Measurements from ENCODE around the gene HSPA8.
A peak's percentile ranks its signal among the peaks of the same experiment; 100 is the strongest.
"Not testable (repeated sequence)": the region's sequence is repeated elsewhere in the genome, so short reads cannot be mapped to it uniquely, and the experiment has no call there.

The HSPA8 gene

DNA sequence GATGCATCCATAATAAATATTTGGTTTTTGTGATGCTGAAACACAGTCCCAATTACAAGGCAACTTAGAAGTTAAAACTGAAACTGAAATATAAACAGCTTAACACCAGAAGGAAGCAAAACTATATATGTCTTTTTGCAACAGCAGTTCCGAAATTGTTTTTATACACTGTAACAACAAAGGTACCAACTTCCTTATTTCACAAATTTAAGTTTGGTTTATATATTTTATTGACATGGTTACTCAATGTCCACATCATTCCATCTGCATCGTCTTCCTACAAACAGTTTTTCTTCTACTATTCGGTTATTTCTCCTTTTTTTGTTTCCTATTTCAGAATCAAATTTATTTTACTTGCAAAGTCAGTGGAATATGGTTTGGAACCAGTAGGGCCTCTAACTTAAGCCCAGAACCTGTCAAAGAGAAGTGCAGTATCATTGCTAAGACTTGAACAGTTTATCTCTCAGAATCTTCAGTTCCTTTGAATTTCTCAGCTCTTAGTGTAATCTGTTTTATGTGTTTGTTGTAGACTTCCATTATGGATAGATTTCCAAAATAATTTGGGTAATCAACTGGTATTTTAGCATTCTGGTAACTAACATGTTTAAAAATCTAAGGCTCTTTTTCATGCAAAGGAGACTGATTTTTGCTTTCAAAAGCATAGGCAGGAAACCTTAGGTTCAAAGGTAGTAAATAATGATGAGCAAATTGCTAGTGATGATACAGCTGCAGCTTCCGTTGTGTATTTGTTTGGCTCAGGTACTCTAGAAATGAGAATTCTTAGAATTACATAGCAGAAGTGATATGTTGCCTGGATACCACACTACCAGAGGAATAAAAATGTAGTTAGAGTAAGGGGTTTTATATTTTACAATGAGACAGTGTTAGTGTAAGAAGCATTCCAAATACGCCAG is 8.2 kb upstream of the HSPA8 start:
- no peak for DNase-seq

DNA sequence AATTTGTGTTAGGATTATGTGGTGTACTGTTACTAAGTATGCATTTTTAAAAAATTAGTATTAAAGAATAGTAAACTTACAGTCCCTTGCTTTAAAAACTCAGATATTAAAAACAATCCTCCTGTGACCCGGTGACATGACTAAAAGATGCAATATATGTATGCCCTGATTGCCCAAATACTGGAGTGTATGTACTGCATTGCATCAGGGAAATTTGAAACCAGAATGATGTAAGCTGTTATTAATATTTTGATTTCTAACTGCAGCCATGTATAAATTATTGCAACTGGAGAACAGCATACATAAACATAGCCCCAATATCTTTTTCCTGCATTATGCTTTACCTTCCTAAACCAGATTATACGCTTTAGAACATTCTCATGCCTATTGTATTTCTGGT is 3.7 kb upstream of the HSPA8 start:
- no peak for DNase-seq

DNA sequence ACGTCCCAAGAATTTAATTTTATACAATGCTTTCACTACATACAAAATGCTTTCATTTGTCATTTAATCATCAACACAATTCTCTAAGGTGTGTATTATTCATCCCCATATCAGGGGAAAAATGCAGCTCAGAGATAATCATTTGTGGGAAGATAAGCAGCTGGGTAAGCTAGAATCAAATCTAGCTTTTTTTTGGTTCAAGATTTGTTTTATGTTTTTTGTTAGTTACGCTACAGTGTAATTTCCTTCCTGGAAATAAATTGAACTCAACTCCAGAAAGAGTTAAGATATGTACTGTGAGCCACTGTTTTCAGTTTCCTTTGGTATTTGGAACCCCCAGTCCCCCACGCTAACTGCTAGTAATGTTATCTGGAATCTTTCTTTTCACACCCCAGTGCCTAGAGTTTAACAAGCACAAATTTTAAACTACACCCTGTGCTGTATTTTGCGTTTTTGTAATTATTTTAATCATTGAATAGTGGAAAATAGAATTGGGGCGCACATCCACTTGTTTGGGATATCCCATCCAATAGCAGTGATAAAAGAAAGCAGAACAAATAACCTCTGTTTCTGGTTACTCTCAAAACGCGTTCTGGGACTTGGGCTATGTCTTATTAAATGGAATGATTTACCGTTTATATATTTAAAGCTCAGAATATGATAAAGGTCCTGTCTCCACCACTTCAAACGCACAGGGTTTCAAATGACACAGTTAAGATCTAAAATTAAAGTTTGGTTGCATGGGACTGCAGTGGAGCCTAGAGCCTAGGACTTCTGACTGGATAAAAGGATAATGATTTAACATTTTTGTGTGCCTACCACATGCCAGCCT is 2.1 kb upstream of the HSPA8 start:
- no peak for DNase-seq

DNA sequence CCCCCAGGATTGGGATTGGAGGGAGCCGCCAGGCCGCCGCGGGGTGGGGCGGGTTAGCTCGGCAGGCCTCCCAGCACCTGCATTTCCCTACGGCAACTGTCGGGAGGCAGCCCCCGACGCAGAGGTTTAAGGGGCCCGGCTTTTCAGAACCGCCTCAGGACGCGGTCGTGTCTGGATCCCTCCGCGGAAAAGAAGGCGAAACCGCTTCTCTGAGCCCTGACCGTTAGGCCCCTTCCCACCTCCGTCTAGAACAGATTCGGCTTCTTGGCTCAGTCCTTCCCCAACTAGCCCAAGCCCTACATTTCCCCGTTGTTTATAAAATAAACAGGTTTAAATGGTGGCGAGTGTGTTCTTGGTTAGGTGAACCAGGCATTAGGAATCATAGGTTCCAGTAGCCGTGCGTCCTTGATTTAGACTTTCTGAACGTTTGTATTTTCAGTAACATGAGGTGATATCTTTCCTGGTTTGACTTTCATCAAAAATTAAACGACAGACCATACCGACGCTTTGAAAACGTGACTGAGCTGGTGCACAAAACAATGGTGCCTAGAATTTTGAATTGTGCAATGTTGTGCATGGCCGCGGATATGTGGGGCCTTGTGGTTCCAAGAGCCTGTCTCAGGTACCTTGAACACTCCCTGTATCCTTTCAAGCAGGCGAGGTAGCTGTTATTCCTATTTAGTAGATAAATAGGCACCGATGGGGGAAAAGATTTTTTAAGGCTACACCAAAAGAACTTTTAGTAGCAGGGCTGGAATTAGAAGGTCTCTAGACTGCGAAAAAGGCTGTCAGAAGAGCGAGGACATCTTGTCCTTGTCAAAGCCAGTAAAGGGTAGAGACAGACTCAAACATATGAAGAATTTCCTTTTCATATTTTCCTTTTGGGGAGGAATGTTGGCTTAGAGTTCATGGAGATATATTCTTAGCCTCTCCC is 1.2 kb upstream of the HSPA8 start:
- DNase-seq: no peak

DNA sequence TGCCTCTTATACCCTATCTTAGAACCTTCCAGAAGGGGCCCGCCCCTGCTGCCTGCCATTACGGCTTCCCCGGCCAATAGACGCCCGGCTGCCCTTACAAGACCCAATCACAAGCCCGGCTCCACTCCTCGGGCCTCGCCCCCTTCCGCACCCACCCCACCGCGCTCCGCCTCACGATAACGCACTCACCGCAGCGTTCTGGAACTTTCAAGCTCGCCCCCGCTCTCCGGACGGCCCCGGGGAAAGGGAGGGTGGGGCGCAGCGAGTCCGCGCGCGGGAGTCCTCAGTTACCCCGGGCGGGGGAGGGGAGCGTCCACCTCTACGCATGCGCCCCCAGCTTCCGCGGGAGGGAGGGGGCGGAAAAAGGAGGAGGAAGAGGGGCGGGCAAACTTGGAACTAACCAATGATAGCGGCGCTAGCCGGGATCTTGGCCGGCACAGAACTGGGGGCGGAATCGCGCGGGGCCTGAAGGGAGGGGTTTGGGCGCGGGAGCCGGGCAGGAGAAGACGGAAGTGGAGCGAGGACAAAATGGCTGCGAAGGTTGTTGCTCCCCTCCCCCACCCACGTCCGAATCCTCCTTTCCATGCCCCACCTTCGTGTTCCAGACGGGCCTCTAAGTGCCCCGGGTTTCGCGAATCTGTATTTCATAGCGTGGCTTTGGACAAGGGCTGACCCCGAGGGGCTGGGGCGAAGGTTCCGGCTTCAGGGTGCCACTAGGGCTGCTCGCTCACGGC is 389 bp upstream of the HSPA8 start:
- peak; percentile 97 for DNase-seq

DNA sequence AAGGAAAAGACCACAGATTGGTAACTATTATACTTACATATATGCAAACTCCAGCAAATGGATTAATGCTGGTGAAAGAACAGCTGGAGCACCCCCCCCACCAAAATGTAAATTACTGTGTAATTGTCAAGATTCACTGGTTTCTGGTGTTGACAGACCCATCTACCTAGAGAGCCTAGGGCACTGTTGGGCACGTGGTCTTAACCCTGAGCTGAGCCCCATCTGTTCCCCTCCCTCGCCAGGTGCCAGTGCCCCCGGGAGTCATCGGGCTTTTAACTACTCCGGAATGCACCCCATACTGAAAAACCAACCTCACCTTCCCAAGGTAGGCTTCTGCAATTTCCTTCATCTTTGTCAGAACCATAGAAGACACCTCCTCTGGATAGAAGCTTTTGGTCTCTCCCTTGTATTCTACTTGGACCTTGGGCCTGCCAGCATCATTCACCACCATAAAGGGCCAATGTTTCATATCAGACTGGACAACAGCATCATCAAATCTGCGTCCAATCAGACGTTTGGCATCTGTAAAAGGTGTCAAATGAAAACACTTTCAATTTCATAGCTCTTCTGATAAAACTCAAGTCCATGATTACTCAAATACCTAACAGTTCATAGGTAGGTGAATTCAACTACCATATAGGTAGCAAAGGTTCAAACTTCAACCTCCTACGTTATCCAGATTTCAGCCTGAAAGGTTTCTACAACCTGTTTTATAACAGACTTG is 1.5 kb downstream of the HSPA8 start:
- DNase-seq: no peak

DNA sequence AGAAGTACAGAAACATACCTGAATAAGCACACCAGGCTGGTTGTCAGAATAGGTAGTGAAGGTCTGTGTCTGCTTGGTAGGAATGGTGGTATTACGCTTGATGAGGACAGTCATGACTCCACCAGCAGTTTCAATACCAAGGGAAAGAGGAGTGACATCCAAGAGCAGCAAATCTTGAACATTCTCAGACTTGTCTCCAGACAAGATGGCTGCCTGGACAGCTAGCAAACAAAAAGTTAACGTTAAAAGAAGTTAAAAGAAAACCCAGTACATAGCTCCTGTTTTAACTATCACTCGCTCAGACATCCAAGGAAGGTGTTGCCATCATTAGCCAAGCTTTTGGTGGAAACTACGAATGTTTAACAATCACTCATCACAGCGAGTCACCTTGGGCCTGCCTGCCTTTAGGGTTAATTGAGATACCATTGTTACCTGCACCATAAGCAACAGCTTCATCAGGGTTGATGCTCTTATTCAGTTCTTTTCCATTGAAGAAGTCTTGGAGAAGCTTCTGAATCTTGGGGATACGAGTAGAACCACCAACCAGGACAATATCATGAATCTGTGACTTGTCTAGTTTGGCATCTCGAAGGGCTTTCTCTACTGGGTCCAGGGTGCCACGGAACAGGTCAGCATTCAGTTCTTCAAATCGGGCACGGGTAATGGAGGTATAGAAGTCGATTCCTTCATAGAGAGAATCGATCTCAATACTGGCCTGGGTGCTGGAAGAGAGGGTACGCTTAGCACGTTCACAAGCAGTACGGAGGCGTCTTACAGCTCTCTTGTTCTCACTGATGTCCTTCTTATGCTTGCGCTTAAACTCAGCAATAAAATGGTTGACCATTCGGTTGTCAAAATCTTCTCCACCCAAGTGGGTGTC is 2.7 kb downstream of the HSPA8 start:
- not testable (repeated sequence) for DNase-seq

DNA sequence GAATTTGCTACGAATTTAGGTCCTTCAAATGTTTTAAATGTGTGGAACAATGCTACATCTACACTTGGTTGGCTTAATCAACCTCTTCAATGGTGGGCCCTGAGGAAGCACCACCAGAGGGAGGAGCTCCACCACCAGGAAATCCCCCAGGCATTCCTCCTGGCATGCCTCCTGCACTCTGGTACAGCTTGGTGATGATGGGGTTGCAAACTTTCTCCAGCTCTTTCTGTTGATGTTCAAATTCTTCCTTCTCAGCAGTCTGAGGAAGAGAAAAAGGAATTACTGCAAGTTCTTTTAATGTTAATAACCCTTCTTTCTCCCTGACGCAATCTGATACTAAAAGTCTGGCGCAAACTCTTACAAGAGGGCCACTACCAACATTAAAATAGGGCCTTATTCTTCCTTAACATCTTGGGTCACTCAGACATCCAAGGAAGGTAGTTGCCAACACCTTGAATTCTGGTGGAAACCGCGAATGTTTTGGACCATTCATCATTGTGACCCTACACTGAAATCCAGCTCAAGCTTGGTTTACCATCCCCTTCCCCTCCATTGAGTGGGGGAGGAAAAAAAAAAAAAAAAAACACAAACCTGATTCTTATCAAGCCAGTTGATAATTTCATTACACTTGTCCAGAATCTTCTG is 4.2 kb downstream of the HSPA8 start:
- DNase-seq: no peak

DNA sequence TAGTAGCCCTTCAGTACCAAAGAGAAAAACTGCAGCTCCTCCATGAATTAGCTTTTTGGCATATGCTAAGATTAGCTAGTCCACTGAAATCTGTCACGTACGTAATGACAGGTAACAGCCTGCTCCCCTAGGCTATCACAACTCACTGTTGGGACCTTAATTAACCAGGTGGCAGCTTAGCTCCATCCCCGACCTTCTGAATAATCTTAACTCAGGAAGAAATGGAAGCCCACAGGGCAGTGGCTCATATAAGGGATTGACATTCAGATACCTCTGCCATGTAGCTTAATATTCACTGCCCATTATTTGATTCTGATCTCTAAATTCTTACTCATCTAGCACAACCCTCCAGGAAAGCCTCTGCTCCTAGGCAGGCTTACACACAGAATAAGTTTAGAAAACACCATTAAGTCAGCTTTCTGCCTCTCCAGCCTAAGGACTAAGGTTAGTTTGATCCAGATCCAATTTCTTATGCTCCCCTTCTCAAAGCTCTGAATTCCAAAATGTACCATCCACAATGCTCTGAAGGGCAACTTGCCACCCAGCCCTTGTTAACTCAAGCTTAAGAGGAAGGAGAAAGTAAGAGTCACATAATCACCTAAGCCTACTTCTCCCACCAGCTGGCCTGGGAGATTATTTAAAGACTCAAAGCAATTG is 5.0 kb downstream of the HSPA8 start:
- DNase-seq: no peak

DNA sequence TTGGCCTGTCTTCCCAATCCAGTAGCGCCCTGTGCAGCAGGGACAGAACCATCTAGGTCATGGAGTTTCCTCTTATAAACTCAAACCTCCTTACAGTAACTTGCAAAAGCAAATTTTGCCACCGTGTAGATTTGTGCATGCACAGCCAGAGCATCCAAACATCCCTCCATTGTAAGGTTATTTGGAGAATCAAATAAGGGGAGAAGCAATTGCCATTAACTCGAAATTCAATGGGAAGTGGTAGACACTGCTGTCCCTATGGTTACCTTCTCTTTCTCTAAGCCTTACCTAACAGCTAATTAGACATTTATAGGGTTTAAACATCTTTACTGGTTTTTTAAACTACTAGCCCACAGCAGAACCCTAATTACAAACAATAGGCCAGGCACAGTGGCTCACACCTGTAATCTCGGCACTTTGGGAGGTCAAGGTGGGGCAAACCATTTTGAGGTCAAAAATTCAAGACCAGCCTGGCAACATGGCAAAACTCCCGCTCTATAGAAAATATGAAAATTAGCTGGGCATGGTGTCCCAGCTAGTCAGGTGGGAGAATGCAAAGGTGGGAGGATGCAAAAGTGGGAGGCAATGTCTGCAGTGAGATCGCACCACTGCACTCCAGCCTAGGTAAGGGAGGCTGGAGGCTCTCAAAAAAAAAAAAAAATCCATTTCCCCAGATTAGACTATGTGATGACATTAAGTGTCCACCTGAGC is 6.6 kb downstream of the HSPA8 start:
- DNase-seq: no peak

DNA sequence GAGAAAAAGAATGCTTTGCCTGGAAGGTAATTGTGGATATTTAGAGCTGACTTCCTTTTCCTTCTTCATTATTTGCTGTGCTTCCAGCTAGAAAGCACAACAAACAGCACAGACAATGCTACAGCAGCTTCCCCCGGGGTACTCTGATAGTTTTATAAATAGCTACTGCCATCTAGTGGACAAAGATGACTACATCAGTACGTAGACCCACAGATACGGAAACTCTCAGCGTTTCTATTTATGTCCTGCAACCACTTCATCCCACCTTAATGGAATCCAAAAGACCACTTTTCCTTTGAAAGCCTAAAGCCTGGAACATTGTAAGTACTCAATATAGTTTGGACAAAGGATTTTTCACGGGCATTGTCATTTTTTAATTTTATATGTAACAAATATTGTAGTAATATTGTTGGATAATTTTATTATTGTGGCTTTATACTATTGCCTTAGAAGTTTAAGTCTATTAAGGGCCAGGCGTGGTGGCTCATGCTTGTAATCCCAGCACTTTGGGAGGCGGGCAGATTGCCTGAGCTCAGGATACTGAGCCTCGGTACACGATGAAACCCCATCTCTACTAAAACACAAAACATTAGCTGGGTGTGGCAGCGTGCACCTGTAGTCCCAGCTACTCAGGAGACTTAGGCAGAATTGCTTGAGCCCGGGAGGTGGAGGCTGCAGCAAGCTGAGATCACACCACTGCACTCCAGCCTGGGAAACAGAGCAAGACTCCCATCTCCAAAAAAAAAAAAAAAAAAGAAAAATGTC is 7.5 kb downstream of the HSPA8 start:
- peak; percentile 26 for DNase-seq

DNA sequence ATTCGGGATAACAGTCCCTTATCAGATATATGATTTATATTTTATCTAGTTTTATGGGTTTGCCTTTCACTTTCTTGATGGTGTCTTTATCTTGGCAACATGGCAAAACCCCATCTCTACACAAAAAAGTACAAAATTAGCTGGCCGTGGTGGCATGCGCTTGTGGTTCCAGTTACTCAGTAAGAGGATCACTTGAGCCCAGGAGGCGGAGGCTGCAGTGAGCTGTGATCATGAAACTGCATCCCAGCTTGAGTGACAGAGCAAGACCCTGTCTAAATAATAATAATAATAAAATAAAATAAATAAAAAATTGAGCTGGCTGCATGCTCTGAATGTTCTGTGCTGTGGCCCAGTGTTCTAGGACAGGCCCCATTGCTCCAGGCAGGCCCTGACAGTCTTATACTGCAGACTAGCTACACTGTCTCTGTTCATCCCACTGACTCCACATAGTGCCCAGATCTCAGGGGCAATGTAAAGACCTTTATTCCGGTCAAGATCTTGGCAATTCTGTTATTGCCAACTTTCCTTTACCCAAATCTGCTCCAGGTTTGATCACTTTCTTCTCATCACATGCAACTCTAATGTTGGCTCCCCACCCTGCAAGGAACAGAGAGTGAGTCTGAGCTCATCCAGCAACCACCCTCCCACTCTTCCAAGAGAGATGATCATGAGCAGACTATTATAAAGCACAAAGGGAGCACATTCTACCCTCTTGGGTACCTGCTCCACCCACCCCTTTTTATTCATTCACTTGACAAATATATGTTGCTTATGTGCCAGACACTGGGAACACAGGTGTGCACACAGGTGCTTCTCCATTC is 8.8 kb downstream of the HSPA8 start:
- no peak for DNase-seq

DNA sequence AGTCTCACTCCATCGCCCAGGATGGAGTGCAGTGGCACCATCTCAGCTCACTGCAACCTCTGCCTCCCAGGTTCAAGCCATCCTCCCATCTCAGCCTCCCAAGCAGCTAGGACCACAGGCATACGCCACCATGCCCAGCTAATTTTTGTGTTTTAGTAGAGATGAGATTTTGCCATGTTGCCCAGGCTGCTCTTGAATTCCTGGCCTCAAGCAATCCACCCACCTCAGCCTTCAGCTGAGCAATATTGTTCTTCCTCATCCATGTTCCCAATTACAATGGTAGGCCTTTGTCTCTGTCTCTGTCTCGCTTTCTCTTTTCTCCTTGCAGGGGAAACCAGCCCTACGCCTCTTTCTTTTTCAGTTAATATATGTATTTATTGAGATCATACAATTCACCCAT is 10.3 kb downstream of the HSPA8 start:
- DNase-seq: no peak

DNA sequence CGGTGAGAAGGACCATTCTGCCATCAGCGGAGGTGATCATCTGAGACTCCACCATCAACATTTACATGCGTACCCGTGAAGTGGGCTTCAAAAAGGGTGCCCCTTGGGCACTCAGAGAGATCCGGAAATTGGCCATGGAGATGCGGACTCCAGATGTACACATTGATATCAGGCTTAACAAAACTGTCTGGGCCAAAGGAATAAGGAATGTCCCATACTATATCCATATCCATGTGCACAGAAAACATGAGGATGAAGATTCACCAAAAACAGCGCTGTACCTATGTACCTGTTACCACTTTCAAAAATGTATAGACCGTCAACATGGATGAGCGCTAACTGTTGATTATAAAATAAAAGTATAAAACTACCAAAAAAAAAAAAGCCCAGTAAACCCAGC is 10.8 kb downstream of the HSPA8 start:
- DNase-seq: no peak

DNA sequence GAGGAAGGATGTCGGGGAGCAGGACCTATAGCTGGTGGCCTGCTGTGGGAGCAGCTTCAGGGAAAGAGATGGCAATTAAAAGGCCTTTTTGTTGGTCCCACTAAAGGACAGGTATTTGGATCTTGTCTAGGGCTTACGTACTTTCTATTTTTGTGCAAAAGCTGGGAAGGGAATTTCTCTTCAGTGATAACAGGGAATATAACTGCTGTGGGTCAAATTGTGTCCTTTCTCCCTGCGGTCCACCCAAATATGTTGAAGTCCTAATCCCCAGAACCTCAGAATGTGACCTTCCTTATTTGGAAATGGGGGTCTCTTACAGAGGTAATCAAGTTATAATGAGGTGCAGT is 14.0 kb downstream of the HSPA8 start:
- no peak for DNase-seq

DNA sequence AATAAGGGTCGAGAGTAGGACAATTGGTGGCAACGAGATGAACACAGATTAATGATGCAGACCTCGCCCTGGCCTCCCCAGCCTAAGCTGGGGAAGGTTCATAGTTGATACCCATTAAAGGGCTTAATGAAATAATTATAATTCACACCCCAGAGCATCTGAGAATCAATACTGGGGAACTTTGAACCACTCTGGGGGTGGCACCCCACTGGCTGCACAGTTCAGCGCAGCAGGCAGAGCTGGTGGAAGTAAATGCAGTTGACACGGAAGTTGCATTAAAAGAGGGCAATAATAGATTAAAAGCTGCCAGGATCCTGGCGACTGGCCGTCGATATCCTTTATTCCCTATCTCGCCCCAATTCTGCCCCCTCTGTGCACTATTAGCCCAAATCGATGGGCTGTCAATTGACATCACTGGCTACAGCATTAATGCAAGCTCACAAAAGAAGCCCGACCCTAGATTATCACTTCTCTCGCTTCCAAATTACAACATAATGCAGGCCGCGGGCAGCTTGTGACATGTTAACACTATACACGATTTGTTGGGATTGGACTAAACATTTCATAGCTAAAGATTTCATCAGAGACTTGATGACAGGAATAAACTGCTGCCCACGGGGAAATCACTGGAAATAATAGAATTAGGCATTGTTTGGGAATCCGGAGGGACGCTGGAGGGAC is 14.5 kb downstream of the HSPA8 start:
- no peak for DNase-seq

All from NCI-H510A (cell line).